ENCODE measurements around the gene PRCC. TPM values are rescaled to one million over a fixed set of nuclear protein-coding genes. Genes with fewer than 3 reads are reported as not detected.

The PRCC gene
- total and polyA plus RNA-seq, 9 donors: 24.7 to 72.5 (median 50.9) TPM

DNA sequence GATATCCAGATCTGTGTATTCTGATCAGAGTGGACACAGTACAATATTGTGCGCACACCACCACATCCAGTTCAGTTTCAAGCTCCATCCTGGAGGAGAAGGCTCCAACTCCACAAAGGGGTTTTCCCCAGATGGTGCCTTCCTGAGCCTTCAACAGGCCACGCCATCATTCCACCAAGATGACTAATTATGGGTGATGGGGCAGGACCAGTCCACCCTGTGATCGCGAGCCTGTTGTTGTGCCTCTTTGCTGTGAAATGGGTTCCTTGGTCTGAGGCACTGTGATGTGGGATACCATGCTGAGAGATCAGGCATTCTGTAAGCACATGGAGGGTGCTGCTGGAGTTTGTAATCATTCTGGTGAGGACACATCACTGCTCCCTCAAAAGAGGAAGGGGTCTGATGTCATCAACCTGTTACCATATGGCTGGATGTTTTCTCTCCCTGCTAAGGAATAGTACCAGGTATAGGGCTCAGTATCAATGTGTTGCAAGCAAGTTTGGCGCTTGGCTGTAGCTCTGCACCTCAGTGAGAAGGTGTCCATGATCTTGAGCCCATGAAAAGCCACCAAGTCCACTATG is 56.0 kb downstream of the PRCC start:
- no peak overlapping the region for H3K4me3 ChIP-seq
- 92 to 97% (median 95%) methylated on average over 5 of the region's 5 CpGs for WGBS, 3 donors

DNA sequence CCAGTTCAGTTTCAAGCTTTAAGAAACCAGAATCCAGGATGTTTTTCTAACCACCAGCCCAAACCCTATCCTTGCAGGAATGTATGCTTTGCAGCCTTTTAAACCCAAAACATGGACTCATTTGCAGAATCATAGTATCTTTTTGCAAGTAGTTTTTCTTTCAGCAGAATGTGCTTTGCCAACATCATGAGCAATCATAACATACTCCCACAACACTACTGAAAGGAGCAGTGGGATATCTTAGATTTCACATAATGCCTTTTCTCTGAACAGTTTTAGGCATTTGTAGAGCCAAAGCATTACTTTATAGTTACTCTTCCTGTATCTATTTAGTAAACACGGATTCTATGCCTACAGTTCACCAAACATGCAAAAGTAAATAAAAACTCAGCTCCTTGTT is 59.3 kb downstream of the PRCC start:
- Histone ChIP-seq H3K36me3 (no peaks in the 10 kb centered on the region), H3K9me3 (no peaks in the 10 kb centered on the region), H3K27ac (no peak overlapping the region), H3K4me1 (ENCODE audit: insufficient read depth) (no peaks in the 10 kb centered on the region), H3K4me3 (no peak overlapping the region), H3K27me3 (no peaks in the 10 kb centered on the region)
- TF ChIP-seq EP300 (IDR thresholded peaks at IDR 0.05): no peak
- DNase-seq: no peak
- intact Hi-C loops (cut with DNase I): no loop called here
- 4 to 12% (median 9%) methylated on average over 1 of the region's 1 CpG for WGBS, 3 donors

More for the DNA sequence above, 56.0 kb downstream of the PRCC start:
- Histone ChIP-seq H3K27ac (no peak overlapping the region), H3K9me3 (no peaks in the 10 kb centered on the region), H3K36me3 (no peaks in the 10 kb centered on the region), H3K4me1 (ENCODE audit: insufficient read depth) (no peaks in the 10 kb centered on the region), H3K27me3 (no peaks in the 10 kb centered on the region)
- intact Hi-C loops (cut with DNase I): no loop called here
- TF ChIP-seq CTCF (IDR thresholded peaks at IDR 0.05) (no peak), EP300 (IDR thresholded peaks at IDR 0.05) (no peak), POLR2A (IDR thresholded peaks at IDR 0.05) (no peak)
- DNase-seq: peak in 1 of 5 donors; percentile 3

GRCh38 chr1:156828400-156829124 is 61.2 kb downstream of the PRCC start:
- Histone ChIP-seq H3K36me3 (no peaks in the 10 kb centered on the region), H3K27me3 (no peaks in the 10 kb centered on the region), H3K27ac (no peak overlapping the region), H3K4me3 (no peak overlapping the region), H3K9me3 (no peaks in the 10 kb centered on the region), H3K4me1 (ENCODE audit: insufficient read depth) (no peaks in the 10 kb centered on the region)
- DNase-seq: no peak
- TF ChIP-seq POLR2A (IDR thresholded peaks at IDR 0.05) (no peak), EP300 (IDR thresholded peaks at IDR 0.05) (no peak), CTCF (IDR thresholded peaks at IDR 0.05) (no peak)
- intact Hi-C loops (cut with DNase I): no loop called here
- WGBS, 3 donors: 67 to 80% (median 74%) methylated on average over 18 of the region's 18 CpGs

- Histone ChIP-seq H3K36me3 (no peaks in the 10 kb centered on the region), H3K27ac (no peak overlapping the region), H3K4me3 (no peak overlapping the region), H3K27me3 (no peaks in the 10 kb centered on the region), H3K4me1 (ENCODE audit: insufficient read depth) (no peaks in the 10 kb centered on the region), H3K9me3 (no peaks in the 10 kb centered on the region)
- no peak for TF ChIP-seq CTCF (IDR thresholded peaks at IDR 0.05)
- no peak for TF ChIP-seq POLR2A (IDR thresholded peaks at IDR 0.05)
- no peak for TF ChIP-seq EP300 (IDR thresholded peaks at IDR 0.05)
- no peak for DNase-seq
- intact Hi-C loops (cut with DNase I): no loop called here
- WGBS, 3 donors: 65 to 70% (median 69%) methylated on average over 5 of the region's 5 CpGs
Observed at GRCh38 chr1:156832434-156832833, 65.1 kb downstream of the PRCC start.

GRCh38 chr1:156833603-156834002 is 66.3 kb downstream of the PRCC start:
- Histone ChIP-seq H3K9me3 (no peaks in the 10 kb centered on the region), H3K4me3 (no peak overlapping the region), H3K36me3 (no peaks in the 10 kb centered on the region), H3K4me1 (ENCODE audit: insufficient read depth) (no peaks in the 10 kb centered on the region), H3K27me3 (no peaks in the 10 kb centered on the region), H3K27ac (no peak overlapping the region)
- DNase-seq: no peak
- intact Hi-C loops (cut with DNase I): no loop called here
- 56 to 59% (median 59%) methylated on average over 2 of the region's 2 CpGs for WGBS, 3 donors
- TF ChIP-seq POLR2A (IDR thresholded peaks at IDR 0.05) (no peak), EP300 (IDR thresholded peaks at IDR 0.05) (no peak), CTCF (IDR thresholded peaks at IDR 0.05) (no peak)
